Activated T-cell treated with anti-CD3 and anti-CD28 coated beads, Interleukin-2, amount 50 U/mL, for 72 hours (primary cell): ENCODE measurements around the gene ASAP2. TPM values are rescaled to one million over a fixed set of nuclear protein-coding genes. Genes with fewer than 3 reads are reported as not detected.

ENCODE experiments used
- ATAC-seq, 2 donors: fragments of 150-1000 bp; cut with Tn5 transposase; replicated peaks in 1 of 2; 2 replicates each; pipeline ENCODE4 v1.10.0; 2021; ENCODE audit warnings: moderate library complexity in 2 of 2, mild to moderate bottlenecking in 1 of 2
- DNase-seq, 2 donors: peaks; one replicate each; pipeline ENCODE4 v3.0.0; 2021 to 2022; ENCODE audit warnings: mixed read lengths in 1 of 2
- H3K27ac Mint-ChIP-seq: one replicate; pipeline ENCODE4 v1.8.0; 2022; ENCODE audit warnings: mild to moderate bottlenecking, moderate library complexity, mixed read lengths
- H3K27me3 Mint-ChIP-seq: one replicate; pipeline ENCODE4 v1.8.0; 2022; ENCODE audit warnings: low read depth, mixed read lengths
- H3K36me3 Mint-ChIP-seq, 2 donors: one replicate each; pipeline ENCODE4 v1.8.0; 2022; ENCODE audit warnings: mixed read lengths in 2 of 2, mild to moderate bottlenecking in 1 of 2; ENCODE audit not compliant: insufficient read depth in 2 of 2
- H3K4me1 Mint-ChIP-seq: one replicate; pipeline ENCODE4 v1.8.0; 2022; ENCODE audit warnings: low read depth, mixed read lengths
- H3K4me3 Mint-ChIP-seq, 2 donors: one replicate each; pipeline ENCODE4 v1.8.0; 2022; ENCODE audit warnings: mild to moderate bottlenecking in 2 of 2, mixed read lengths in 2 of 2, moderate library complexity in 2 of 2
- H3K9me3 Mint-ChIP-seq, 2 donors: one replicate each; pipeline ENCODE4 v1.8.0; 2022; ENCODE audit warnings: mixed read lengths in 2 of 2
- total RNA-seq, 2 donors: library from RNA; stranded (reverse); gene quantifications; one replicate each; pipeline ENCODE4 v1.2.3, GENCODE V29; 2022

Gene ASAP2
- total RNA-seq, 2 donors from 2014 or later: 0.10 to 0.42 TPM

DNA sequence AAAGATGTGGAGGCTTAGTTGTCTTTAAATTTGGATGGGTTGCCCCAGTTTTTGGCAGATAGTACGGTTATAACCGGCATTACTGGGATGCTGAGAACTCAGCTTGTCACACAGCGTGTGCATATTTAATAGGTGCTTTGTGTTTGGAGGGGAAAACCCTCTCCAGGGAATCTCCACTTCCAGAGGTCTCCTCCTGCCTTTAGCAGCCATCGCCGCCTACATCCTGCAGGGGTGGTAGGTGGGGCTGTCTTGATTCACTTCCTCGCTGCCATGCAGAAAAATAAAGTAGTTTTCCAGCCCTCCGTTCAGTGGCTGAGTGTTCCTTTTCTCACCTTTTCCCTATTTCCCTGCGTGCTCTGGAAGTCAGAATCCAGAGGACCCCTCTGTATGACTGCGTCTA is 140.3 kb downstream of the ASAP2 start:
- no peak overlapping the region for H3K27ac Mint-ChIP-seq
- H3K9me3 Mint-ChIP-seq: no peaks in the 10 kb centered on the region
- no peaks in the 10 kb centered on the region for H3K36me3 Mint-ChIP-seq
- DNase-seq: no peak
- H3K27me3 Mint-ChIP-seq: peaks cover 9% of the 10 kb centered on the region
- H3K4me1 Mint-ChIP-seq: no peaks in the 10 kb centered on the region
- no peak for ATAC-seq
- no peak overlapping the region for H3K4me3 Mint-ChIP-seq

- no peak for ATAC-seq
These were observed 140.8 kb downstream of the ASAP2 start for GRCh38 chr2:9347411-9347881.

GRCh38 chr2:9354318-9354717 is 147.7 kb downstream of the ASAP2 start:
- no peak overlapping the region for H3K4me3 Mint-ChIP-seq
- H3K9me3 Mint-ChIP-seq: no peaks in the 10 kb centered on the region
- peaks cover 34% of the 10 kb centered on the region for H3K27me3 Mint-ChIP-seq
- ATAC-seq: no peak
- H3K4me1 Mint-ChIP-seq: no peaks in the 10 kb centered on the region
- H3K36me3 Mint-ChIP-seq: no peaks in the 10 kb centered on the region
- no peak for DNase-seq
- H3K27ac Mint-ChIP-seq: no peak overlapping the region

More at GRCh38 chr2:9347411-9347881, 140.8 kb downstream of the ASAP2 start:
- Mint-ChIP-seq H3K9me3 (no peaks in the 10 kb centered on the region), H3K36me3 (no peaks in the 10 kb centered on the region), H3K27ac (no peak overlapping the region), H3K4me1 (no peaks in the 10 kb centered on the region), H3K4me3 (no peak overlapping the region), H3K27me3 (peaks cover 9% of the 10 kb centered on the region)
- no peak for DNase-seq

GRCh38 chr2:9355270-9355669 is 148.7 kb downstream of the ASAP2 start:
- no peaks in the 10 kb centered on the region for H3K9me3 Mint-ChIP-seq
- ATAC-seq: no peak
- DNase-seq: no peak
- no peaks in the 10 kb centered on the region for H3K4me1 Mint-ChIP-seq
- H3K27me3 Mint-ChIP-seq: peaks cover 27% of the 10 kb centered on the region
- no peak overlapping the region for H3K4me3 Mint-ChIP-seq
- no peak overlapping the region for H3K27ac Mint-ChIP-seq
- no peaks in the 10 kb centered on the region for H3K36me3 Mint-ChIP-seq

DNA sequence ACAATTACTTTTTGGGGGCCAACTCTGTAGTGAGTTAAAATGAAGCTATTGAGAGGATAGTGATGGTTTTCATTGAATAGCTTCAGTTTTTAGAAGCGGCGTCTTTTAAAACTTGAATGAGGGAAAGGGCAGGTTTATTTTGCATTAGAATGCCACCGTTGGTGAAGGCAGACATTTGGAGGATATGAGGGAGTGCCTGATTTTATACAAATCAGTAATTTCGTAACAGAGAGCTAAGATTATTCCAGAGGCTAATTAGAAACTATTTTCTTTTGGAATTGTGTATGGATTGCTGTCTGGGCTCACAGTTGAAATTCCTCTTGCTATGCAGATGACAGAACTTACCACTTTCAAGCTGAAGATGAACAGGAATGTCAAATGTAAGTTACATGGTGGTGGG is 149.1 kb downstream of the ASAP2 start:
- Mint-ChIP-seq H3K4me3 (peak overlapping the region in 1 of 2 donors; percentile 21), H3K4me1 (no peaks in the 10 kb centered on the region), H3K36me3 (no peaks in the 10 kb centered on the region), H3K9me3 (no peaks in the 10 kb centered on the region), H3K27me3 (peaks cover 25% of the 10 kb centered on the region), H3K27ac (no peak overlapping the region)
- DNase-seq (no peak), ATAC-seq (no peak)

- Mint-ChIP-seq H3K4me3 (peak overlapping the region in 1 of 2 donors; percentile 21), H3K4me1 (no peaks in the 10 kb centered on the region), H3K27ac (no peak overlapping the region), H3K9me3 (no peaks in the 10 kb centered on the region), H3K36me3 (no peaks in the 10 kb centered on the region), H3K27me3 (peaks cover 25% of the 10 kb centered on the region)
- DNase-seq: no peak
- peak in 1 of 2 donors; percentile 36 for ATAC-seq
These were observed 149.6 kb downstream of the ASAP2 start for GRCh38 chr2:9356261-9356660.

DNA sequence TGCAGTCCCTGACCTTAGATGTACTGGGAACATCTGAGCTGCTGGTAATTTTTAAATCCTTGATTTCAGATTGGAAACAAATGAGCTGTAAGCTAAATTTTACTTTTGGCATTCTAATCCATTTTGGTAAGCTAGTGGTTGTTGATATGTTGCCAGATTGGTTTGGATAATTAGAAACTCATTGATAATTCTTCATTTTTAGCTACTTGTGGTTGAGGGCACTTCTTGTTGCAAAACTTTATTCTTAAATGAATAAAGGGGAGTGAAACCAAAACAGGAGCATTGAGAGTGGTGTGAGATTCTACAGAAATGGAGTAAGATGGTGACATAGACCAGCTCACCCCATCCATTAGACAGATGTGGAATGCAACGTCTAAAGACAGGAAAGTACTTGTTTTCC is 152.2 kb downstream of the ASAP2 start:
- Mint-ChIP-seq H3K27me3 (peaks cover 30% of the 10 kb centered on the region), H3K4me1 (no peaks in the 10 kb centered on the region), H3K9me3 (no peaks in the 10 kb centered on the region), H3K4me3 (no peak overlapping the region), H3K36me3 (no peaks in the 10 kb centered on the region), H3K27ac (no peak overlapping the region)
- ATAC-seq: no peak
- DNase-seq: no peak

- H3K4me1 Mint-ChIP-seq: no peaks in the 10 kb centered on the region
- H3K27ac Mint-ChIP-seq: no peak overlapping the region
- DNase-seq: no peak
- no peak overlapping the region for H3K4me3 Mint-ChIP-seq
- no peaks in the 10 kb centered on the region for H3K9me3 Mint-ChIP-seq
- no peak for ATAC-seq
- no peaks in the 10 kb centered on the region for H3K36me3 Mint-ChIP-seq
- H3K27me3 Mint-ChIP-seq: peaks cover 30% of the 10 kb centered on the region
These were observed 152.9 kb downstream of the ASAP2 start for GRCh38 chr2:9359463-9359862.

DNA sequence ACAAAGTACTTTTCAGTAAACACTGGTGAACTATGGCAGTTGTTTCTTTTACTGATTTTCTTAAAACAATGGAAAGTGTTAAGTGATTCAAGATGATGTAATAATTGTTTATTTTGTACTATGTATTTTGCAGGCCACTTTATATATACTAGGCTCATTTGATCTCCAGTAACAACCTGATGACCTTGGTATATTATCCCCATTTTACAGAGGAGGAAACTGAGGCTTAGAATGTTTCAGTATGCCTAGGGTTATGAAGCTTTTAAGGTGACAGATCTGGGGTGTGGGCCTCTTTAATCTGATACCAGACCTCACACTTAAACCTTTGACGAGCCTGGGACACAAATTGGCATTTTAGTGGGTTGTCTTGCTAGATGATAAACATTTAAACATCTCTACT is 153.5 kb downstream of the ASAP2 start:
- H3K4me1 Mint-ChIP-seq: no peaks in the 10 kb centered on the region
- DNase-seq (no peak), ATAC-seq (no peak)
- H3K27me3 Mint-ChIP-seq: peaks cover 30% of the 10 kb centered on the region
- no peaks in the 10 kb centered on the region for H3K36me3 Mint-ChIP-seq
- no peak overlapping the region for H3K27ac Mint-ChIP-seq
- no peaks in the 10 kb centered on the region for H3K9me3 Mint-ChIP-seq
- no peak overlapping the region for H3K4me3 Mint-ChIP-seq

DNA sequence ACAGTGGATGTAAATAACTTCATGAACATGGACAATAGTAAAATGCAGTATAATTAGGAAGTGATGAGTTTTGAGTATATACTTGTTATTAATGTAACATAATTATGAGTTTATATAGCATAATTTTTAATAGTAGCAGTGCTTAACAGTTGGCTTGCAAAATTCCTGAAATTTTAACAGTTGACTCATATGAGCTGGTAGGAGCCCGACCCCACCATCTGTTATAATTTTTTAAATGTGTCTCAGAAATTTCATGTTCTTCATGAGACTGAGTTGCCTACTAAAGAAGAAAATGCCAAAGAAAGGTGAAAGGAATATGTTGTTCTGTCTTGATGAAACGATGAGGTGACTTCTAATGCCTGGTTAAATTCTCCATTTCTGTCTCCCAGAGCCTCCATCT is 154.1 kb downstream of the ASAP2 start:
- Mint-ChIP-seq H3K9me3 (no peaks in the 10 kb centered on the region), H3K36me3 (no peaks in the 10 kb centered on the region), H3K27me3 (peaks cover 30% of the 10 kb centered on the region), H3K4me3 (no peak overlapping the region), H3K27ac (no peak overlapping the region), H3K4me1 (no peaks in the 10 kb centered on the region)
- DNase-seq (no peak), ATAC-seq (no peak)

- Mint-ChIP-seq H3K4me1 (peaks cover 3% of the 10 kb centered on the region), H3K9me3 (no peaks in the 10 kb centered on the region), H3K27ac (no peak overlapping the region), H3K4me3 (no peak overlapping the region), H3K36me3 (no peaks in the 10 kb centered on the region), H3K27me3 (peaks cover 13% of the 10 kb centered on the region)
- no peak for ATAC-seq
- no peak for DNase-seq
These were observed 157.8 kb downstream of the ASAP2 start for GRCh38 chr2:9364373-9364772.

- Mint-ChIP-seq H3K4me3 (no peak overlapping the region), H3K4me1 (peaks cover 6% of the 10 kb centered on the region), H3K9me3 (no peaks in the 10 kb centered on the region), H3K36me3 (no peaks in the 10 kb centered on the region), H3K27me3 (peaks cover 16% of the 10 kb centered on the region), H3K27ac (no peak overlapping the region)
- ATAC-seq: no peak
- DNase-seq: no peak
These were observed 158.3 kb downstream of the ASAP2 start for GRCh38 chr2:9364791-9365497.

- H3K4me3 Mint-ChIP-seq: no peak overlapping the region
- H3K36me3 Mint-ChIP-seq: no peaks in the 10 kb centered on the region
- H3K9me3 Mint-ChIP-seq: no peaks in the 10 kb centered on the region
- ATAC-seq: no peak
- peaks cover 12% of the 10 kb centered on the region for H3K4me1 Mint-ChIP-seq
- H3K27me3 Mint-ChIP-seq: peaks cover 16% of the 10 kb centered on the region
- no peak overlapping the region for H3K27ac Mint-ChIP-seq
- DNase-seq: no peak
These were observed 158.9 kb downstream of the ASAP2 start for GRCh38 chr2:9365498-9366019.

DNA sequence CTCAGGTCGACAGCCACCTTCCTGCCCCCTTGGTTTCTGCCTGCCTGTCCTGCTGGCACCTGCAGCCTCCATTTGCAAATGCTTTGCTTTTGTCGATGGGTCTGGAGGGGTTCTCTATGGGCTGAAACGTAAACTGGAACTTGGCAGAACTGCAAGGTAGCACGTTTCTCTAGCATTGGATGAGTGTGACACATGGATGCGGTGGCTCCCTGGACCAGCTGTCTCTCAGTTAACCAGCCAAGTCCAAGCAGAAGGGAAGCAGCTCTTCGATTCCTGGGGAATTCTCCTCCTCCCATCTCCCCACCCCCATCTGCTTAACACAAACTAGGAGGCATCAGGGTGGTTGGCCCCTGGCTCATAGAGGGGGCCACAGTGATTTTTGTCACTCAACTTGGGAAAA is 159.4 kb downstream of the ASAP2 start:
- ATAC-seq: no peak
- Mint-ChIP-seq H3K27ac (no peak overlapping the region), H3K27me3 (peaks cover 16% of the 10 kb centered on the region), H3K36me3 (no peaks in the 10 kb centered on the region), H3K9me3 (no peaks in the 10 kb centered on the region), H3K4me1 (peaks cover 17% of the 10 kb centered on the region), H3K4me3 (no peak overlapping the region)
- no peak for DNase-seq
